H1 (cell line): ENCODE data around the gene GJA10. TPM values are rescaled to one million over a fixed set of nuclear protein-coding genes. Genes with fewer than 3 reads are reported as not detected.

Source experiments
- ASH2L ChIP-seq: fragments of 200-600, 300-600 bp; sonication (generic); IDR thresholded peaks from one replicate; pipeline ENCODE4 v1.7.1; 2017; ENCODE audit warnings: low read length
- CBX8 ChIP-seq: fragments of 300-800, 300-1000 bp; sonication (generic); IDR thresholded peaks from 2 replicates; pipeline ENCODE4 v1.7.1; 2016; ENCODE audit warnings: low read depth, low read length, borderline replicate concordance
- HDAC2 ChIP-seq, 2 experiments: fragments of 300-600 bp in 1 of 2; sonication (generic) in 1 of 2; IDR thresholded peaks; 2 replicates each; pipeline ENCODE4 v1.6.1; 2011 to 2012; ENCODE audit warnings: low read depth in 2 of 2, low read length in 2 of 2, mild to moderate bottlenecking in 2 of 2, moderate library complexity in 2 of 2, borderline replicate concordance in 1 of 2, inconsistent platforms in 1 of 2
- JUN ChIP-seq: IDR thresholded peaks from 2 replicates; pipeline ENCODE4 v1.6.1; 2011; ENCODE audit warnings: low read depth, mild to moderate bottlenecking, improper control_type of control experiment, low read length
- RNF2 ChIP-seq: fragments of 200-900, 300-1000 bp; sonication (generic); IDR thresholded peaks from 2 replicates; pipeline ENCODE4 v1.7.1; 2016; ENCODE audit warnings: borderline replicate concordance, low read depth, mild to moderate bottlenecking, antibody characterized with exemption, low read length; ENCODE audit not compliant: poor library complexity, severe bottlenecking; ENCODE audit errors: missing control alignments
- polyA plus RNA-seq, 7 experiments: library from polyadenylated mRNA; depleted of rRNA in 3 of 7; stranded (reverse) in 5 of 7; unstranded in 2 of 7; fragments of >200 nt in 5 of 7; fragments of 200-250 nt in 2 of 7; gene quantifications; 1 replicate in 5 of 7; 2 replicates in 1 of 7; 4 replicates in 1 of 7; pipeline versions ENCODE4 v1.2.1 to v1.2.3, GENCODE V29; 2011 to 2013; ENCODE audit warnings: missing spikeins in 2 of 7, mixed read lengths in 2 of 7
- total RNA-seq: library from RNA; stranded (reverse); fragmentation: NEBNext Ultra II Directional; extraction: Animal tissue kit (Norgen Biotek cat#: 25700); gene quantifications from 2 replicates; pipeline ENCODE4 v1.2.1, GENCODE V29; 2021
- TF ChIP-seq, protein P1 (sequence below): IDR thresholded peaks from 2 replicates; pipeline ENCODE4 v1.6.1; 2011; ENCODE audit warnings: low read length, improper control_type of control experiment

GJA10 gene
- total and polyA plus RNA-seq, 2 of the 8 experiments (the other 6 are each of a cell fraction or from before 2014, with no cell fraction given) = 0.21 TPM; not detected in 1

DNA sequence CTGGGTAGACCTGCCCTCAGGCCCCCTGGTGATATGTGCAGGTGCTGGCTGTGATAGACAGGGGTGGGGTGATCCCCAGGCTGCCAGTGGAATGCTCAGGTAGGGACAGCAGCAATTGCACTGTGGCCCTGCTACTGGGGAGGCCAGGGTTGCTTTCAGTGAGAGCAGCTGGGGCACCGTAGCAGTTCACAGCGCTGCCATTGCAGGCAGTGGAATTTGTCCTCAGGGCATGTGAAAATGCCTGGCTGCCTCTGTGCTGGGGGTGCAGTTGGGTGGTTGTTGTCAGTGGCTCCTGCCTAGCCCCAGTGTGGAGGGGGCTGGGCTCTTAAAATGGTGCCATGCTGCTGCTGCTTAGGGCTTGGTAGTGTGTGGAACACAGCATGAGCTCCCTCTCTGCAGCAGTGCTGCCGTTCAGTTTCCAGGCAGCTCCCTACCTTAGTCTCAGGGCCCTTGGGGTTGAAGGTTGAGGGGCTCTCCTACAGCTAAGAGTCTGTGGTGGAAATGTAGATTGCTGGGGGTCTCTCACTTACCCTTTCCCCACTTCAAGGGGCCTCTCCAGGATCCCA is 23.6 kb downstream of the GJA10 start (continued):
- TF ChIP-seq RNF2 (no peak), JUN (no peak), ASH2L (no peak), HDAC2 (IDR thresholded peaks at IDR 0.05; ENCODE audit: borderline replicate concordance in 1 of 2, low read depth in 2 of 2, low read length in 2 of 2) (no peak), CBX8 (no peak)
- TF ChIP-seq, protein P1, sequence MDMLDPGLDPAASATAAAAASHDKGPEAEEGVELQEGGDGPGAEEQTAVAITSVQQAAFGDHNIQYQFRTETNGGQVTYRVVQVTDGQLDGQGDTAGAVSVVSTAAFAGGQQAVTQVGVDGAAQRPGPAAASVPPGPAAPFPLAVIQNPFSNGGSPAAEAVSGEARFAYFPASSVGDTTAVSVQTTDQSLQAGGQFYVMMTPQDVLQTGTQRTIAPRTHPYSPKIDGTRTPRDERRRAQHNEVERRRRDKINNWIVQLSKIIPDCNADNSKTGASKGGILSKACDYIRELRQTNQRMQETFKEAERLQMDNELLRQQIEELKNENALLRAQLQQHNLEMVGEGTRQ = no peak
